Activated CD4-positive, alpha-beta T cell treated with anti-CD3 and anti-CD28 coated beads, Interleukin-2, amount 50 U/mL, for 1 hour (primary cell): ENCODE measurements around the gene CLCF1.

Experiments used
- DNase-seq: peaks from one replicate; pipeline ENCODE4 v3.0.0-alpha.2; 2020

The CLCF1 gene

DNA sequence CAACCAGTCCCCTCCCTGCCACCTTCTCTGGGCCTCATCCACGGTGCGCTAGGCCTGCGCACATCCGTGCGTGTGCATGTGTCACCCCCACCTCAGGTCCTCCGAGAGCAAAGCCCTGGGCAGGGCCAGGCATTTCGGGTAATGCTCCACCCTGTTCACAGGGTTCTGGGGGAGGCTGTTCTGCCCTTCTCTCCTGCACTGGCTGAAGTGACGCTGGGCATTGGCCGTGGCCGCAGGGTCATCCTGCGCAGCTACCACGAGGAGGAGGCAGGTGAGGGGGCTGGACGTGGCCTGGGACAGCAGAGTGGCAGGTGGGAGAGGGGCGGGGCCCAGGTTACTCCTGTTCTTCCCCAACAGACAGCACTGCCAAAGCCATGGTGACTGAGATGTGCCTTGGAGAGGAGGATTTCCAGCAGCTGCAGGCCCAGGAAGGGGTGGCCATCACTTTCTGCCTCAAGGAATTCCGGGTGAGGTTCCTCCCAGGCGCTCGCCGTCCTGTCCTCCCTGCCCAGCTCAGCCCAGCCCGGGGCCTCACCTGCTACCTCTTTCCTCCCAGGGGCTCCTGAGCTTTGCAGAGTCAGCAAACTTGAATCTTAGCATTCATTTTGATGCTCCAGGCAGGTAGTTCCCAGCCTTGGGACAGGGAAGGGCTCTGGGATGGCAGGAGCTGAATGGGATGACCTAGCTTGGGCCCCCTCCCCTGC is 22.3 kb upstream of the CLCF1 start:
- no peak for DNase-seq

DNA sequence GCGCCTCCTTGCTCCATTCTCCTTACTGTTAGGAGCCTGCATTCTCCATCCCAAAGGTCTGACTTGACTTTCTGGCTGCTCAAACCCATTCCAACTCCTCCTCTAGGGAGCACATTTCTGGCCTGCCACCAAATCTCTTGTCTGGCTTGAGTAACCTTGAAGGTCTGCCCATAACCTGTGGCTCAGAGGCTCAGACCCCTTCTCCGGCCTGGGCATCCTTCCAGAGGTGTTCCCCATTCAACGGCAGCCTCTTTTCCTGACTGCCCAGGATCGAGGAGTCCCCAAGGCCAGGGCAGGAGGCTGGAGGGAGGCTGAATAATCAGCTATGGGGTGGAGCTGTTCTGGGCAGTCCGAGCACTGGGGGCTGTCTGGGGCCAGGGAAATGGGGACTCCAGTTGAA is 20.6 kb upstream of the CLCF1 start:
- no peak for DNase-seq

- no peak for DNase-seq
These were observed 20.0 kb upstream of the CLCF1 start for GRCh38 chr11:67393437-67393836.

DNA sequence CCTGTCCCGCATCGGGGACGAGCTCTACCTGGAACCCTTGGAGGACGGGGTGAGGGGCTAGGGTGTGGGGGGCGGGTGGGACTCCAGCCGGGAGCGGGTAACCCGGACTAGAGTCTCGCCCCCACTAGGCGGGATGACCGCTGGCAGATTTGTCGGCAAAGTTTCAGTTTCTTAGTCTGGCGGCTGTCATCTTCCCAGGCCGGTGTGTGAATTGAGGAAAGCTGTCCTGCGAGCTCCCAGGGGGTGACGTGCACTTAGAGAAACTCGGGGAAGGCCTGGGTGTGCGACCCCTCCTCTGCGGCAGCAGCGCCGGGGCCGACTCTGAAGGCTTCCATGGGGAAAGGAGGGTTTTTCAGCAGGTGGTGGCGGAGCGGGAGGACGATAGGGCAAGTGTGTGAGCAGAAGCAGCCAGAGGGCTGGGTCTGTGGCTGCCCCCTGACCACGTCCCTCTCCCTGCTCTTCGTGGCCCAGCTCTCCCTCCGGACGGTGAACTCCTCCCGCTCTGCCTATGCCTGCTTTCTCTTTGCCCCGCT is 18.9 kb upstream of the CLCF1 start:
- DNase-seq, result no peak

GRCh38 chr11:67391304-67392182 is 18.1 kb upstream of the CLCF1 start, which contains the start of gene RAD9A:
TSS of gene RAD9A (plus strand) at chr11:67391986. CDS start at chr11:67392045, 59 bp downstream.
- peak; percentile 89 for DNase-seq

DNA sequence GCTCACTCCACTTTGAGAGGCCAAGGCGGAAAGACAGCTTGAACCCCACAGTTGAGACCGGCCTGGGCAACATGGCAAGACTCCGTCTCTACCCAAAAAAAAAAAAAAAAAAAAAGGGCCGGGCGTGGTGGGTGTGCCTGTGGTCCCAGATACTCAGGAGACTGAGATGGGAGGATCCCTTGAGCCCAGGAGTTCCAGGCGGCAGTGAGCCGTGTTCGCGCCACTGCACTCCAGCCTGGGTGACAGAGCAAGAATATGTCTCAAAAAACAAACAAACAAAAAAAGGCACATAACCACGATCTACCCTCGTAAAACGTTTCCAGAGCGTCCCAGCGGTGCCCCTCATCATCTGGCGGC is 17.5 kb upstream of the CLCF1 start:
- no peak for DNase-seq

DNA sequence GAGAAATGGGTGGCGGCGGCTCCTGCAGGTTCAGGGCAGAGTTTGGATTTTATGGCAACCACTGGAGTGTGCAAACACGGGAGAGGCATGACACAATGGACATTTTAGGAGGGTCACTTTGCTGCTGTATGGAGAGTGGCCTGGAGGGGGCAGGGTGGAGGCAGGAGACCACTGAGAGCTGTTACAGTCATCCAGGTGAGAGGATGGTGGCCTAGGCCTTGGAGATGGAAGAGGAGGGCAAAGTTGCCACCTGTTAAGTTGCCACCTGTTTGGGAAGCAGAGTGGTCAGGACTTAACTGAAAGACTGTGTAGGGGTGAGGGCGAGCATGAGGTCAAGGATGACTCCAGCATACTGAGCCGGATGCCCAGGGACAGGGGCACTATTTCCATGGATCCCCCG is 16.1 kb upstream of the CLCF1 start:
- DNase-seq, result peak; percentile 59

GRCh38 chr11:67387518-67387917 is 14.1 kb upstream of the CLCF1 start:
- no peak for DNase-seq

DNA sequence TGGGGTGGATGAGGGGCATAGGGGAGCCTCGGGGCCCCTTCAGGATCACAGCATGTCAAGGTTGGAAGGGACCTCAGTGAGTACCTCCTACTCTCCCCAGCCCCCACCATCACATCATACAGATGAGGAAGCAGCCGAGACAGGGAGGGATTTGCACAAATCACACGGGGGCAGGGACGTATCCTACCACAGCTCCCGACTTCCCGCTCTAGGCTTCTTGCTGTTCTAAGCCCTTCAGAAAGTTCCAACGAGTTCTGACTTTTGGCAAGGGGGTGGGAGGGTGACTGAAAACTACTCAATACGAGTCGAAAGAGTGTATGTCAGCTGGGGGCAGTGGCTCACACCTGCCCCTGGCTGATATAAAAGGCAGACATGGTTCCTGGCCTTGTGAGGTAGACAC is 13.7 kb upstream of the CLCF1 start:
- DNase-seq, result no peak

DNA sequence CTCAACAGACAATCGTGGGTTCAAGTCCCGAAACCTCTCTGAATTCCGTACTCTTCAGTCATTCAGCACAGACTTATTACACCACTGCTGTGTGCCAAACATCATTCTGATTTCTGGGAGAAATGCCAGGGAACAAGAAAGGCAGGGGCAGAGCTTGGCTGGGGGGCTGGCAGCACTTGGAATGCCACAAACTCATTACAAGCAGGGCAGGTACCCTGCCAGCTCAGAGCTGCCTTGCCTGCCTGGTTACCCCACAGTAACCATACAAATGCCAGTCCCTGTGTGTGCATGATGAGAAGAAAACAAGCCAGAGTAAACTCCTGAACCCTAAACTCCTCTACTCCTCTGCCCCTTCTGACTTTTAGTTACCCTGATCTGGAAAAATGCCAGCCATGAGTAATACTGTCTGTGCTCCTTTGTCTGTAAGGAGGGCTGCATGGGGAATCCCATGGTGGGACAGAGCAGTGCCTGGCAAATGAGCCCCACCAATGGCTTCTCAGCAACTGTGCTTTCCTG is 11.5 kb upstream of the CLCF1 start:
- DNase-seq, result no peak

GRCh38 chr11:67382276-67383136 is 9.1 kb upstream of the CLCF1 start:
- peak; percentile 83 for DNase-seq

- DNase-seq, result no peak
These were observed 8.0 kb upstream of the CLCF1 start for GRCh38 chr11:67381244-67381972.

DNA sequence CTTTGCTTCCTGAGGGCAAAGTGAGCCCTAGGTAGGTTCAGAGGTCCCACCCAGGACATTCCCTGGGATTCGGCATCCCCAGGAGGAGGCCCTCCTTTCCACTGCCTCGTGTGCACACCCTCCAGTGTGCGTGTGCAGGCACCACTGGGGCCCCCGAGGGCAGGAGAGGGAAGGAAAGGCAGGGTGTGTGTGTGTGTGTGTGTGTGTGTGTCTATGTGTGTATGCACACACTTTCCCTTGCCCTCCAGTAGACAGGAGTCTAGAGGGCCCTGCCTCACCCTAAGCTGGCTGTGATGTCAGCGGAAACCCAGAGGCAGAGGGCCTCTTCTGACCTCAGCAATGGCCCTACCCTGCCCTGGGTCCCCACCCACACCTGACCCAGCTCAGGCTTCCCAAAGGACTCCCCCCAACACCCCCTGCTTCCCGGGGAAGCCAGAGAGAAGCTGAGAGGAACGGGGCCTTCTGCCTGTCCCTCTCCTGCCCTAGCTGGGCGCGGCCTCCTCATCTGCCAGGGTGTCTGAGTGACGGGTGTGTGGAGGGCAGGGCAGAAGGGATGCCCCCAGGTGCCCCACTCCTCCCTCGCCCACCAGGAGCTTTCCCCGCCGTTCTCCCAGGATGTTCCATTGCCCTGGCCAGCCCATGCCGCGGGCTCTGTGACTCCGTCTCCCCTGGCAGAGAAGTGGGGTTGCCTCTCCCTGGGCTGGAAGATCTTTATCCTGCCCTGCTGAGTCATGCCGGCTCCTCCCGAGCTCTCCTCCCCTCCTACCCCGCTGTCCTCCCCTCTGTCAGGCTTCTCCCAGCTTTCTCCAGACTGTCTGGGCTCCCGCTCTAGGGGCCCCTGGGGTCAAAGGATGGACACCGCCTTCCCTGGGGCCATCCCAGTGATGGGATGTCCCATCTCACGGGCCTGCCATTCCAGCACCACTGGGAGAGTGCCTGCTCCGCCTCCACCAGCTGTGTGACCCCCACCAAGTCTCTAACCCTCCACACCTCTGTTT is 6.0 kb upstream of the CLCF1 start:
- no peak for DNase-seq

DNA sequence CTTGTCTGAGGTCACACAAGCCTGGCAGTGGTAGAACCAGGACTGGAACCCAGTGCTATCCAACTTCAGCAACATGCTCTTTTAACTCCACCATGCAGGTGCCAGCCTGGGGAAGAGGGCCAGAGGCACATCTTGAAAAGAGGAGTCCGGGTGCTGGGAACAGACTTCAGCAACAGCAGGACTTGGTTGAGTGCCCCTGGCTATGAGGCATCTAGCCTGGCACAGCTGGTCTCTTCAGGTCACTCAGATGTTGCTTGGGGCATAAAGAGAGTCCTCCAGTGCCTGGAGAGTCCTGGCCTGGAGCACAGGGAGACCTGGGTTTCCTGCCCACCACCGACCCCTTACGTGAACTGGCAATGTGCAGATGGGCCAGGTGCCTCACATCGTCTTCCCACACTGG is 5.1 kb upstream of the CLCF1 start:
- no peak for DNase-seq

DNA sequence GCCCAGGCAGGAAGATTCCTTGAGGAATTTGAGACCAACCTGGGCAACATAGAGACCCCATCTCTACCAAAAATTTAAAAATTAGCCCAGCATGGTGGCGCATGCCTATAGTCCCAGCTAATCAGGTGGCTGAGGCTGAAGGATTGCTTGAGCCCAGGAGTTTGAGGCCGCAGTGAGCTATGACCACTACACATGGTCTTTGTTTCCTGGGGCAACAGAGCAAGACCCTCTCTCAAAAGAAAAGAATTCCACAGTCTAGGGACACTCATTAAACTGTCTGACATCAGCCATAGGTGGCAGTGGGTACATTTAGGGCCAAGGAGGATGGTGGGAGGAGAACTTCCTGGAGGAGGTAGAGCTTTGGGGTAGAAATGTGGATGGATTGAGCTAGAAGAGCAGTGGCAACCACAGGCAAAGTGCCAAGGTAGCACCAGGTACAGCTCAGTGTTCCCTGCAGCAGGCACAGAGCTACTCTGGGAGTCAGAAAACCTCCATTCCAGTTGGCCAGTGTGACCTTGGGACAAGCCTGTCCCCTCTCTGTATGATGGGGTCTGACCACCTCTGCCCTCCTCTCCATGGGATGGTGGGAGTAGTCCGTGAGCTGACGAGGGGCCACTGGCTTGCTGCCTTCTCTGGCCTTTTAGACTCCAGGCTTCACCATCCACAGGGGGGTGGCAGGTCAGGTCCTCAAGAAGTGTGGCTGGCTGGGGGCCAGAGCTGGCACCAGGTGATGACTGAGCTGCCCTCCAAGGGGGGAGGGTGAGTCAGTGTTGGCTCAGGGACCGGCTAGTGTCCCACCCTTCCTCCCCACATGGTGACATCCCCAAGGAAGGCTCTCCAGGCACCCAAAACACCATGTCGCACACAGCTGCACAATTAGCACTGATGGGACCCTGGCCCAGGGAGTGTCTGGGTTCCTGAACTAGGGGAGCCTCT is 3.7 kb upstream of the CLCF1 start:
- no peak for DNase-seq

- no peak for DNase-seq
These were observed 2.8 kb upstream of the CLCF1 start for GRCh38 chr11:67376063-67376820.

GRCh38 chr11:67375320-67376055 is 2.1 kb upstream of the CLCF1 start:
- DNase-seq, result no peak
